GM21619 (cell line): ENCODE measurements around the gene SLC38A8.
A peak's percentile ranks its signal among the peaks of the same experiment; 100 is the strongest.

Source experiments
- ATAC-seq: cut with Tn5 transposase; IDR thresholded peaks from one replicate; pipeline ENCODE4 v1.9.1; 2021; ENCODE audit not compliant: unreplicated experiment

Gene SLC38A8

DNA sequence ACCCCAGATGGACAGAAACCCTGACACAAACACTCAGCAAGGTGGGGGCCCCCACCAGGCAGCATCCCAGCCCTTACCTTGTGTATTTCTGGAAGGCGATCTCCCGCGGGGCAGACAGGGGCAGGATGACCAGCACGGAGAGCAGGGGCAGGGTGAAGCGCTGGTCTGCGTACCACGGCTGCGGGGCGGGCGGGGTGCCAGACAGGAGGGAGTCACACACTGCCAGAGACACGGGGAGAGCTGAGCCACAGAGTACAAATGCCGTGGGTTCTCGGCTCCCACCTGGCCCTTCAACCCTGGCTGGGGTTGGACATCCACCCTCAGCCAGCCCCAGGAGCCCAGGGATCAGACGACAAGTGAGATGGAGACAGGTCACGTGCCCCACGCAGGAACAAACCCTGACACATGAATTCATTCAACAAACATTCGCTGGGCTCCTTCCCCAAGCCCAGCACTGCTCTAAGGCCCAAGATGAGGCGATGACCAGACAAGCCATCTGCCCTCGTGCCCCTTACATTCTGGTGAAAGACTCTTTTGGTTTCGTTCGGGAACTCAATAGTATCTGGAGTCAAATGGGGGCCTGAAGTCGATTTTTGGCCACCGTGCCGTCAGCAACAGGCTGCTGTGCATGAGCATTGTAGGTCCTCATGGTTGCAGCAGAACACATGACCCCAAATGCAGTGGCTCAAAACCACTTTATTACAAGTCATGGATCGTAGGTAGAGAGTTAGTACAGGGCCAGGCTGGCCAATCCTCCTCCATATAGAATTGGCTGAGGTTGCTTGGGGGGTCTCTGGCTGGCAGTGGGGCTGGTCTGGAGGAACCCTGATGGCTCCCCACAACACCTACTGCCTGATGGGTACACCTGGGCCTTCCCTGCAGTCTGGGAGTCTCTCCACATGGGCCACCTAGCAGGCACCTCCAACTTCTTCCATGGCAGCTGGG is 9.1 kb downstream of the SLC38A8 start:
- no peak for ATAC-seq

GRCh38 chr16:84032458-84033178 is 10.0 kb downstream of the SLC38A8 start:
- no peak for ATAC-seq

DNA sequence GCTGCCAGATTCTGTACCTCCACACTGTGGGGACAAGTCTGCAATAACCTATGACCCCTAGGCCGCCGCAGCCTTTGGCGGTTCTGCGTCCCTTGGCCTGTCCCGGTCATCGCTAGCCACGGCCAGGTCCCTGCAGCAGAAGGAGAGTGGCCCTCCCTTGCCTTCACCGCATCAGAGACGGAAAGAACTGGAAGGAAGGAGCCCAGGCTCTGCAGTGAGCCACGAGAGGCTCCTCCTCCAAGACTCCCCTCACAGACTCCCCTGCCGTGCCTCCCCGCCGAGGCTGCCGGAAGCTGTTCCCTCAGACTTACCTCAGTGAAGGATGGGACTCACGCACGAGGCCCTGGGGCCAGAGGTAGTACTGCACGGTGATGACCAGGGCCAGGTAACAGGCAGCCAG is 11.0 kb downstream of the SLC38A8 start:
- no peak for ATAC-seq

DNA sequence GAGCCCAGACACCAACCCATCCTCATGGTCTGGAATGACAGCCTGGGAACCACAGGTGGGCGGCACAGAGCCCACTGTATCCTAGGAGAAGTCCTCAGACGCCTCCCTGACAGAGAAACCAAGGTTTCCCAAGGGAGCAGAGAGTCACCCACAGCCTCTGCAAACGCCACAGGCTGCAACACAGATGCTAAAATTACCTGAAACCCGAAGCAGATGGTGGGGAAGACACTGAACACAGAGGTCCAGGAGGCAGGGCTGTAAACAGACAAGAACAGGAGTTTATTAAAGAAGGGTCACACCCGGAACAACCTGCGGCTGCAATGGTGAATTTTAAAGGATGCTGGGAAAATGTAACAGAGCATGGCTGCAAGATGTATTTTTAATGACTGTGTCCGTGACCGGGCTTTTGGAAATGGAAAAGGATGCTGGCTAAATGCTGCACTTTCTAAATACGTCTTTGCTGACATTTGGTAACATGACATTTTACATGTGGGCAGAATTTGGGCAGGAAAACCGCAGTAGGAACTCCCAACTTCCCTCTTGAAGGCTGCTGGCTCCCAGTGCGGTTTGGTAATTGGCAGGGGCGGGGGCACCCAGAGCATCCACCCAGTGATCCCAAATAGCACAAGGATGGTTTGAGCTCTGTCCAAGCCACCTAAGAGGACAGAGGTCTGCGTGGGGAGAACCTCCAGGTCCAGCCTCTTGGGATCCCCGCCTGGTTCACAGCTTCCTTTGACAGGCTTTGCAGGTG is 13.1 kb downstream of the SLC38A8 start:
- ATAC-seq = no peak

GRCh38 chr16:84027625-84028024 is 15.0 kb downstream of the SLC38A8 start:
- ATAC-seq = no peak

DNA sequence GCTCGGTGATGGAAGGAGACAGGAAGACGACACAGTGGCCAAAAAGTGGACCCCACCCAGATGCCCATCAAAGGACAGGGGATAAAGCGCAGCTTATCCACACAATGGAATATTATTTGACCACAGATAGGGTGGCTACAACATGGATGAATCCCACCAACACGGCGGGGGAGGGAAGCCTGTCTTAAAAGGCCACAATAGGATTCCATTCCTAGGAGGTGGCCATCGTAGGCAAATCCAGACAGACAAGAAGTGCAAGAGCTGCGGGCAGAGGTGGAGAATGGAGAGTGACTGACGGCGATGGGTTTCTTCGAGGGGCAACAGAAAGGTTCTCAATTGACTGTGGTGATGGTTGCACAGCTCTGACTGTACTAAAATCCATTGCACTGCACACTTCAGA is 16.0 kb downstream of the SLC38A8 start:
- no peak for ATAC-seq

DNA sequence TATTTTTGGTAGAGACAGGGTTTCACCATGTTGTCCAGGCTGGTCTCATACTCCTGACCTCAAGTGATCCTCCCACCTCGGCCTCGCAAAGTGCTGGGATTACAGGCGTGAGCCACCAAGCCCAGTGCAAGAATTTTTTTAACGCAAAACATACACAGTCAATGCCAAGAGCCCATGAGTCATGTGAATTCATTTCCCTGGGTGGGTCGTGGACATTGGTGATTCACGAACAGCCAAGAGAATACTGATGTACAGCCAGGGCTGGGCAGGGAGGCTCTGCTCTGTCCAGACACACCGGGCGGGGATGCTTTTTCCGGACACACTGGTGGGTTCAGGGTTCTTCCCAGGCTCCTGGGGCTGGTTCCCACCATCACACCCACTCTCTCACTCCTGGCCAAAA is 17.7 kb downstream of the SLC38A8 start:
- no peak for ATAC-seq

GRCh38 chr16:84022644-84023043 is 20.0 kb downstream of the SLC38A8 start:
- no peak for ATAC-seq

GRCh38 chr16:84021488-84021887 is 21.1 kb downstream of the SLC38A8 start:
- ATAC-seq = no peak

DNA sequence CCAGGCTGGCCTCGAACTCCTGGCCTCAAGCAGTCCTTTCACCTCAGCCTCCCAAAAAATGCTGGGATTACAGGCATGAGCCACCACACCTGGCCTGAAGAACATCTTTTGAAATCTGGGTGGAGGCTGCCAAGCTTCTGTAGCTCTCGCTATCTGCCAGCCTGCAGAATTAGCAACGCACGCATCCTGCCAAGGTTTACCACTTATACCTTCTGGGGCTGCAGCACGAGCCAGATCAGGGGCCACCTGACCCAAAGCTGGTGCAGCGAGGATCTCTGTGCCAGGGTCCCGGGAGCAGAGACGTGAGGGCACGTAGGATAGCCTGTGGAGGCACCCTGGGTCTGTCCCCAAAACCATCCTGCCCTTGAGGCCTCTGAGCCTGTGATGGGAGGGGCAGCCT is 22.2 kb downstream of the SLC38A8 start:
- ATAC-seq = no peak

- no peak for ATAC-seq
Measured at GRCh38 chr16:84018710-84019109, 23.9 kb downstream of the SLC38A8 start.

DNA sequence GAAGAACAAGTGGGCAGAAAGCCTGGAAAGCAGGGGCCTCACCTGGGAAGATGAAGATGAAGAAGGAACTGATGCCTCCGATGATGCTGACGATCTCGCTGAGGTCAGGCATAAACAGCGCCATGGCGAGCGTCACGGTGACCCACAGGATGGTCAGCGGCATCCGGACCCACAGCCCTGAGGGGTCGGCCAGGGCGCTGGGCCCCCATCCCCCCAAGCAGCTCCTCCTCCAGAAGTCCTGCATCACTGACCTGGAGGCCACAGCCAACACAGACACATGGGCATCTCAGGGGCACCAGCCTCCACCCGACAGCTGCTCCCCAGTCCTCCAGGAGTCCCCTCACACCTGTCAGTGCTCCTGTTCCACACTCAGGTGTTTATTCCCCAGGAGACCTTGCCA is 26.1 kb downstream of the SLC38A8 start:
- no peak for ATAC-seq

GRCh38 chr16:84015399-84015798 is 27.2 kb downstream of the SLC38A8 start:
- ATAC-seq = no peak

DNA sequence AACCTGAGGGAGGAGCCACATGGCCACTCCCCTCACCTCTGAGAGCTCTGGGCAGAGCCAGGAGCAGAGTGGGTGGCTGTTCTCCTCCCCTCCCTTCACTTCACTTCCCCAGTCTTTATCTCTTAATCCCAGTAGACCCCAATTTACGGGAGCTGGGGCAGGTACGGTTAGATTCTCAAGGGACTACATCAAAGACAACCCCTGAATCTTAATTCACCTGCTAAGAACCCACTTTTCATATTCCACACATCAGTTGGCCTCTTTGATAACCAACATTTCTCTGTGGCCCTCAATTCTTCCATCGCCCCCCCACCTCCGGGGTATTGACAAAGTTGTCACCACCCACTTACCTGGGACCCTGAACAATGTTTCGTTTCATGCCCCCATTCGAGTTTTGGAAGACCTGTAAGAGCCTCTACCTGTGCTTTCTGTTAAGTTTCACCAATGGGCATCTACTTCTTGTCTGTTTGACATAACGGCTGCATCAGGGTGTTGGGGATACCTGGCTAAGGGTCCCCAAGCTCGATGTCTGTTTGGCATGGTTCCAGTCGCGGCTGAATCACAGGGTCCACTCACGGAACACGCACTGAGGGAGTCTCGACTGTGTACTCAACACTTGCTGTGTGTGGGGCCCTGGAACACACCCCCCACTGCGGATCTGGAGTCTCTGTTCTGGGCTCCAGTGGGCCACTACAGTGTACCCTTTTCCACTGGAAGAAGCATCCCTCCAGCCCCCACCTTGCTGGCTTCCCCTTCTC is 27.8 kb downstream of the SLC38A8 start:
- no peak for ATAC-seq

DNA sequence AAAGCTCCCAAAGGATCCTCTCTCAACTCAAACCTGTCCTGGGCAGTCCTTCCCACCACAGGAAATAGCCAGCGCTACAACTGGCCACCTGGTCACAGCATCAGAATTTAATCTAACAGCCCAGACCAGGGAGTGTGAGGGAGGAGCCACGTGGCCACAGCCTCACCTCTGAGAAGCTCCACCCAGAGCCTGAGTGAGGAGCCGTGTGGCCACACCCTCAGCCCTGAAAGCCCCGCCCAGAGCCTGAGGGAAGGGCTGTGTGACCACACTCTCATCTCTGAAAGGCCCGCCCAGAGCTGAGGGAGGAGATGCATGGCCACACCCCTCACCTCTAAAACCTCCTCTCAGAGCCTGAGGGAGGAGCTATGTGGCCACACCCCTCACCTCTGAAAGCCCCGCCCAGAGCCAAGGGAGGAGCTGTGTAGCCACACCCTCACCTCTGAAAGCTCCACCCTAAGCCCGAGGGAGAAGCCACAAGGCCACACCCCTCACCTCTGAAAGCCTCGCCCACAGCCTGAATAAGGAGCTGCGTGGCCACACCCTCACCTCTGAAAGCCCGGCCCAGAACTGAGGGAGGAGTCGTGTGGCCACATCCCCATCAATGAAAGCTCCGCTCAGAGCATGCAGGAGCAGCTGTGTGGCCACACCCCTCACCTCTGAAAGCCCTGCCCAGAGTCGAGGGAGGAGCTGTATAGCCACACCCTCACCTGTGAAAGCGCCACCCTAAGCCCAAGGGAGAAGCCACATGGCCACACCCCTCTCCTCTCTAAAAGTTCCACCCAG is 28.6 kb downstream of the SLC38A8 start:
- ATAC-seq = peak; percentile 79

- no peak for ATAC-seq
Measured at GRCh38 chr16:84009282-84009681, 33.3 kb downstream of the SLC38A8 start.

GRCh38 chr16:84007965-84008364 is 34.6 kb downstream of the SLC38A8 start:
- ATAC-seq = no peak

DNA sequence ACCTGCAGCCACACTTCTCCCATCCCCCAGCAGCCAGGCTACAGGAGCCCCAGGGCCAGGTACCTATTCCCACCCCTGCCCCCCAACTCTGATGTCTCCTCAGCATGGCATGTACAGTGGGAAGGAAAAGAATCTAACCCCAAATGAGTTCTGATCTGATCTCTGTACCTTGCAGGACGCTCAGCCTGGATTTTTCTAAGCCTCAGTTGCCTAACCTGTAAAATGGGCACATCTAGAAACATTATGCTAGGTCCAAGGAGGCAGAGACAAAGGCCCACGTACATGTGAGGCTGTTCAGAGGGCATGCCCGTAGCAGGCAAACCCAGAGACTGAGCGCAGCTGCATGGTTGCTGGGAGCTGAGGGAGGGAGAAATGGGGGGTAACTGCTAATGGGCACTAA is 35.1 kb downstream of the SLC38A8 start:
- ATAC-seq = no peak

DNA sequence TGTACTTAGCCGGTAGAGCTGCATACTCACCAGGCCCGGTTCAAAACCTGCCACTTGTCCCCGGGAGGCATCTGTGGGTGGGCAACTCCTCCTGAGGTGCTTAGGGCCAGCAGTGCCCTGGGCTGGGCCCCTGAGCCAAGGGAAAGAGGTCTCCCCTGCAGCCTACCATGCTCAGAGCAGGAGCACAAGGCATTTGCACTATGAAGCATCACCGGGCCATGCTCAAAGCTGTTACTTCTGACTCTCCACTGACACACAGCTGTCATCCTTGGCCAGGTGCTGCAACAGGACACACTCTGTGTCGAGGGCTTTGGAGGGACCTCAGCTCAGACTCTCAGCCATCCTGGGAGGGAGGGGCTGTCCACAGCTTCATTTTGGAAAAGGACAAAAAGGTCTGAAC is 37.2 kb downstream of the SLC38A8 start:
- ATAC-seq = no peak

GRCh38 chr16:84004442-84004841 is 38.2 kb downstream of the SLC38A8 start:
- no peak for ATAC-seq
